Measurements from ENCODE around the gene TAF1C.
A peak's percentile ranks its signal among the peaks of the same experiment; 100 is the strongest.

Gene TAF1C

GRCh38 chr16:84183572-84183875, 3.3 kb downstream of the TAF1C start:
- DNase-seq (ENCODE audit: low read depth in 3 of 3), result no peak

GRCh38 chr16:84182680-84183571, 3.9 kb downstream of the TAF1C start:
- no peak for DNase-seq (ENCODE audit: low read depth in 3 of 3)

GRCh38 chr16:84182104-84182503, 4.8 kb downstream of the TAF1C start:
- no peak for DNase-seq (ENCODE audit: low read depth in 3 of 3)

- DNase-seq (ENCODE audit: low read depth in 3 of 3), result no peak
These were observed 5.5 kb downstream of the TAF1C start for GRCh38 chr16:84181144-84181915.

GRCh38 chr16:84180519-84181140, 6.2 kb downstream of the TAF1C start:
- no peak for DNase-seq (ENCODE audit: low read depth in 3 of 3)

- no peak for DNase-seq (ENCODE audit: low read depth in 3 of 3)
These were observed 7.1 kb downstream of the TAF1C start for GRCh38 chr16:84179612-84180320.

GRCh38 chr16:84178892-84179611, 7.8 kb downstream of the TAF1C start:
- DNase-seq (ENCODE audit: low read depth in 3 of 3), result no peak

- DNase-seq (ENCODE audit: low read depth in 3 of 3), result no peak
These were observed 8.6 kb downstream of the TAF1C start for GRCh38 chr16:84178146-84178765.

- no peak for DNase-seq (ENCODE audit: low read depth in 3 of 3)
These were observed 9.2 kb downstream of the TAF1C start for GRCh38 chr16:84177741-84178073.

- no peak for DNase-seq (ENCODE audit: low read depth in 3 of 3)
These were observed 10.4 kb downstream of the TAF1C start for GRCh38 chr16:84176192-84177053.

- peak; percentile 13 to 52 (median 45) for DNase-seq (ENCODE audit: low read depth in 3 of 3)
These were observed 11.3 kb downstream of the TAF1C start for GRCh38 chr16:84175350-84176081.

- no peak for DNase-seq (ENCODE audit: low read depth in 3 of 3)
These were observed 12.5 kb downstream of the TAF1C start for GRCh38 chr16:84174396-84174795.

GRCh38 chr16:84169765-84170310, 17.0 kb downstream of the TAF1C start:
- DNase-seq (ENCODE audit: low read depth in 3 of 3), result no peak

- DNase-seq (ENCODE audit: low read depth in 3 of 3), result no peak
These were observed 19.8 kb downstream of the TAF1C start for GRCh38 chr16:84166796-84167695.

GRCh38 chr16:84165746-84166145, 21.1 kb downstream of the TAF1C start:
- no peak for DNase-seq (ENCODE audit: low read depth in 3 of 3)

GRCh38 chr16:84161801-84162200, 25.1 kb downstream of the TAF1C start:
- DNase-seq (ENCODE audit: low read depth in 3 of 3), result no peak

GRCh38 chr16:84161037-84161436, 25.8 kb downstream of the TAF1C start:
- no peak for DNase-seq (ENCODE audit: low read depth in 3 of 3)

GRCh38 chr16:84159800-84160199, 27.1 kb downstream of the TAF1C start:
- no peak for DNase-seq (ENCODE audit: low read depth in 3 of 3)
